GM18861 (cell line): ENCODE results near the gene PIAS1.
"Not testable (repeated sequence)": the region's sequence is repeated elsewhere in the genome, so short reads cannot be mapped to it uniquely, and the experiment has no call there.

ENCODE experiments used
- ATAC-seq: cut with Tn5 transposase; IDR thresholded peaks from one replicate; pipeline ENCODE4 v1.9.1; 2021; ENCODE audit not compliant: unreplicated experiment

Gene PIAS1

GRCh38 chr15:68053701-68054627 is at the start of gene PIAS1:
PIAS1 (plus strand) TSS chr15:68054315; CDS start chr15:68054327, 12 bp downstream.
- peak; percentile 62 for ATAC-seq

- ATAC-seq = not testable (repeated sequence)
Measured at GRCh38 chr15:68007642-68008041, 46.5 kb upstream of the PIAS1 start.

DNA sequence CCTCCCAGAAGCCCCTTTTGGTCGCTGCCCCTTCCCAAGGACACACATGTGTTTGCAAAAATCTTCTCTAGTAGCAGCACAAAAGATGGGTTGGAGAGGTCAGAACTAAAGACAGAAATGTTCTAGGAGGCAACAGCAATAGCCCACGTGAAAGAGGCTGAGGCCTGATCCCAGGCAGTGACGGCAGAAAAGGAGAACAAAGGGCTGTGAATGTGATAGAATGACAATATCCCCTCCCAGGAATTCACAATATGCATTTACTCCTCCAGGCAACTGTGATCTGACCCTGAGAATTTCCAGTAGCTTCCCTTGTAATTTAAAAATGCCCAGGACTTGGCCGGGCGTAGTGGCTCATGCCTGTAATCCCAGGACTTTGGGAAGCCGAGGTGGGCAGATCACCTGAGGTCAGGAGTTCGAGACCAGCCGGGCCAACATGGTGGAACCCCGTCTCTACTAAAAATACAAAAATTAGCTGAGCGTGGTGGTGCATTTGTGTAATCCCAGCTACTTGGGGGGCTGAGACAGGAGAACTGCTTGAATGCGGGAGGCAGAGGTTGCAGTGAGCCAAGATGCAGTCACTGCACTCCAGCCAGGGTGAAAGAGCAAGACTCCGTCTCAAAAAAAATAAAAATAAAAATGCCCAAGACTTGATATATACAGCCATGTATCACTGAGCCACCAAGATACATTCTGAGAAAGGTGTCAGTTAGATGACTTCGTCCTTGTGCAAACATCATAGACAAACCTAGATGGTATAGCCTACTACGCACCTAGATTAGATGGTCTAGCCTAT is 43.6 kb upstream of the PIAS1 start:
- no peak for ATAC-seq

DNA sequence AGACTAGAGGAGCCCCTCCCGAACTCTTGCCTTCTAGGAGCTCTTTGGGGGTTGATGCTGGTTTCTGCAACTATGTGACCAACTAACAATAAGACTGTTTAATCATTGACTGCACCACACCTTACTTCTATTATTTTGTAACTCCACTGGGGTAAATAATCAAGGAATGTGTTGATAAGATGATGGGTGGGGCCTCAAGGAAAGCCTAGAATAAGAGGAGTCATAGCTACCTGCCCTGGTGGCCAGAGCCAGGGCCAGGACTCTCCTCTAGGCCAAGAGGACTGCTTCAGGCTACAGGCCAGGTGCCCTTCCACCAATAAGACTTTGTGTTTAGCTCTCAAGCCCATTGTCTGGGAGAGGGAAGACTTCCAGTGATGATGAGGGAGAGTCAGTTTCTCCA is 41.2 kb upstream of the PIAS1 start:
- ATAC-seq = no peak

GRCh38 chr15:68014219-68014618 is 39.9 kb upstream of the PIAS1 start:
- ATAC-seq = no peak

GRCh38 chr15:68015244-68015643 is 38.9 kb upstream of the PIAS1 start:
- ATAC-seq = no peak

DNA sequence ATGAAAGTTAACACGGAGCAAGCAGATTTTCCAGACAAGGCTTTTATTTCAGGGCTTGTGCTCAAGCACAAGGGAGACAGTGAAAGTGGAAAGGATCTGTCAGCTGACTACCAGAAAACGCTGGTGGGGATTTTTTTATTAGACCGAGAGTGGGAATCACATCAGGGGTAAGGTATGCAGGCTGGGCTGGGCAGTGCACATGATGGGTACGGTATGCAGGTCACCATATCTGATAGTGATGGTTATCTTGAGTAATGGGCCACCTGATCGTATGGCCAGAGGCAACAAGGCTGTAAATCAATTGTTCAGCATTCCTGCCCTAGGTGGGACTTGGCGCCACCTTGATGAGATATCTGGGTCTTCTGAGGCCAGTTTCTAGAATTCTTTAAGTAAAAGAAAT is 36.9 kb upstream of the PIAS1 start:
- ATAC-seq = no peak

DNA sequence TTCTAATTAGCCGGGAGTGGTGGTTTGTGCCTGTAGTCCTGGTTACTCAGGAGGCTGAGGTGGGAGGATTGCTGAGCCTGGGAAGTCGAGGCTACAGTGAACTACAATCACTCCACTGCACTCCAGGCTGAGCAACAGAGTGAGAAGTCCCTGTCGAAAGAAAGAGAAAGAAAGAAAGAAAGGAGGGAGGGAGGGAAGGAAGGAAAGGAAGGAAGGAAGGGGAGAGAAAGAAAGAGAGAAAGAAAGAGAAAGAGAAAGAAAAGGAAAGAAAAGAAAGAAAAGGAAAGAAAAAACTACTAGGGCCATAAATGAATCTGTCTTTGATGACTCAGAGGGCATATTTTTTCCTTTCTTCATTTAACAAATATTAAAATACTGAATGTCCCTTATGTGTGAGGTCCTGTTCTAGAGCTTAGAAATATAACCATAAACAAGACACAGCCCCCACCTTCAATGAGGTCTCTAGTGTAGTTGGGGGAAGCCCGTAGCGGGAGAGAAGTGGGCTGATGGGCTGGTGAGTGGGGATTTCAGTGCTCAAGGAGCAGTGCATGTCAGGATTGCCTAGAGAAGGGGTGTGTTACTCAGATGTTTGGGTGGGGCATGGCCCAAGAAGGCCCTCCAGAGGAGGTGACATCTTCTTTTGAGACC is 35.2 kb upstream of the PIAS1 start:
- no peak for ATAC-seq

GRCh38 chr15:68019814-68020525 is 34.1 kb upstream of the PIAS1 start:
- no peak for ATAC-seq

DNA sequence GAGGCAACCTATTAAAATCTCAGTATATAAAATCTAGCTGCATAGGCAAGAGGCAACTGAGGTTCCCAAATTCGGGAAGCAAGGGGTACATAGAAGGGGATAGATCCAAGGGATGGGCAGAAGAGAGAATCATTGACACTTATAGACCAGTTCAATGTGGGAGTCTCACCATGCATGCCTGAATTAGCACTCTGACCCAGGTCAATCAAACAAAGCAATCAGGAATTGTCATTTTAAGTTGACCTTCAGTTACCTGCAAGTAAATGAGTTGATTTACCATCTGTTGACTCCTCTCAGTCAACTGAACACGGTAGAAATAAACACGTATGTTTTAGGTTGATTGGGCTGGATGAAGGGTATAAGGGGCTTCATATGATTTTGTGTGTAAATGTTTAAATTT is 33.4 kb upstream of the PIAS1 start:
- no peak for ATAC-seq

DNA sequence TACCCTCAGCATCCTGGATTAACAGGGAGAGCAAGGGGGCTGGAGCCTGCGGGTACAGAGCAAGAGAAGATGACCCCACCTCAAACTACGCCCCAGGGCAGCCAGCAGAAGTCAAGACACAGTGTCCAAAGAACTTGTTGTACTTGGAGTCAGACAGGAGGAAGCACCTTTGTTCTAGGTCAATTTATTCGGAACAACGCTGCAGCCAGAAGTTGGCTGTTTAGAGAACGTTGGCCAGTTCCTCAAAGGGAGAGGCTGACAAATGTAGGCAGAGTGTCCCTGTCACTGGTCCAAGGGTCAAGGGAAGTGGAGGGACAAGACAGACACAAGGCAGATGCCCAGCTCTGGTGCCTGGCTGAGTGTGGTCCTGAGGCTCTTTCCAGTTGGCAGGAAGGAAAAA is 32.1 kb upstream of the PIAS1 start:
- ATAC-seq = no peak

GRCh38 chr15:68023307-68024101 is 30.6 kb upstream of the PIAS1 start:
- ATAC-seq = no peak

GRCh38 chr15:68025835-68026424 is 28.2 kb upstream of the PIAS1 start:
- no peak for ATAC-seq

- no peak for ATAC-seq
Measured at GRCh38 chr15:68027388-68027787, 26.7 kb upstream of the PIAS1 start.

- no peak for ATAC-seq
Measured at GRCh38 chr15:68028137-68028887, 25.8 kb upstream of the PIAS1 start.

GRCh38 chr15:68028888-68029207 is 25.3 kb upstream of the PIAS1 start:
- ATAC-seq = no peak

- no peak for ATAC-seq
Measured at GRCh38 chr15:68029959-68030358, 24.2 kb upstream of the PIAS1 start.

- ATAC-seq = no peak
Measured at GRCh38 chr15:68031404-68031803, 22.7 kb upstream of the PIAS1 start.

DNA sequence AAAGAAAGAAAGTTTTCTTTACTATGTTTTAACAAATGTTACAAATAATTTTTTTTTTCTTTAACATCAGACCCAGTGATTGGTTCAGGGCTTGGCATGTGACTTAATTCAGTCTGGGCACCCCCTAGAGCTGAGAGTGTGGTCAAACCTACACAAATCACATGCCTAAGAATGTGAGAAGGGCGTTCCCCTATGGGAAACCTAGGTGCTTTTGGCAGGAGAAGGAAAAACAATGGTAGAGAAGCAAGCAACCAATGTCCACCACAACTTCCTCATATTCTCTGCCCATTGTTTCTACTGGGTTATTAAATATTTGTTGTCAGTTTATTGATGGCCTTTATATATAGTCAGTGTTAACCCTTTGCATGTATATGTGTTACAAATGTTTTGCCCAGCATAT is 21.4 kb upstream of the PIAS1 start:
- no peak for ATAC-seq
